ENCODE measurements around the gene UTP15. TPM values are rescaled to one million over a fixed set of nuclear protein-coding genes. Genes with fewer than 3 reads are reported as not detected.
A peak's percentile ranks its signal among the peaks of the same experiment; 100 is the strongest.

Gene UTP15
- total and polyA plus RNA-seq, 2 of the 4 experiments (the other 2 are of a cell fraction): 11.4 to 28.0 TPM

DNA sequence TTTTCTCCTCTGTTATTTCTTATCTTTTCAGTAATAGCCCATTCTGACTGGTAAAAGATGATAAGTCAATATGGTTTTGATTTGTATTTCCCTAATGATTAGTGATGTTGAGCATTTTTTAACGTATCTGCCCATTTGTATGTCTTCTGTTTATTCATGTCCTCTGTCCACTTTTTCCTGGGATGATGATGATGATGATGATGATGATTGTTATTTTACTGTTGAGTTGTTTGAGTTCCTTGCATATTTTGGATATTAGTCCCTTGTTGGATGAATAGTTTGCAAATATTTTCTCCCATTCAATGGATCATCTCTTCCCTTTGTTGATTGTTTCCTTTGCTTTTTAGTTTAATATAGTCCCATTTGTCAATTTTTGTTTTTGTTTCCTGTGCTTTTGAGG is 27.0 kb downstream of the UTP15 start:
- 0 out of 4 replicates have a peak overlapping the region, but pooled peaks of 1 of the 2 experiments have one; percentile 28 for H4K8ac ChIP-seq (ENCODE audit: low read depth in 2 of 2, low read length in 2 of 2)
- POLR2A ChIA-PET (ENCODE audit: unreplicated experiment): interaction anchor here (0.6 kb wide), 1 partner anchor 1466 kb away, joined by 3 read pairs; no protein-coding TSS in a partner anchor
- no TSS peak for BruUV-seq (replicated peaks)

More for the DNA sequence above, 27.0 kb downstream of the UTP15 start:
- no peaks in the 10 kb centered on the region for H3K9me1 ChIP-seq (ENCODE audit: insufficient read depth, low read length)
- H3K4me1 ChIP-seq (ENCODE audit: control insufficient read depth, insufficient read depth, low read length): no peaks in the 10 kb centered on the region
- no peak overlapping the region for H2AFZ ChIP-seq (replicated peaks; ENCODE audit: low read length, poor library complexity)
- H3K14ac ChIP-seq (replicated peaks; ENCODE audit: low read depth, low read length): peak overlapping the region; percentile 64; the same call in 1 of the 2 replicates
- TF ChIP-seq CEBPB (IDR thresholded peaks at IDR 0.05; ENCODE audit: low read depth, low read length): no peak
- peak overlapping the region; percentile 66; the same call in 1 of the 2 replicates for H3K4ac ChIP-seq (ENCODE audit: low read depth, low read length)
- H3K27ac ChIP-seq (ENCODE audit: insufficient read depth, low read length): no peak overlapping the region
- H3K36me3 ChIP-seq (ENCODE audit: control insufficient read depth, insufficient read depth, low read length): no peaks in the 10 kb centered on the region
- dilution Hi-C loops (cut with HindIII; ENCODE audit: low sequenced_read_pairs, unreplicated experiment) (loop anchor here (25.0 kb wide), 1 partner anchor 195 kb away; no protein-coding TSS in a partner anchor), in situ Hi-C loops (cut with MboI; ENCODE audit: low sequenced_read_pairs) (loop anchor here (5.0 kb wide), 1 partner anchor 1055 kb away; no protein-coding TSS in a partner anchor), intact Hi-C loops (cut with micrococcal nuclease) (no loop called here)
- H4K91ac ChIP-seq (ENCODE audit: insufficient read depth, low read depth, low read length): no peak overlapping the region
- H3K9ac ChIP-seq (ENCODE audit: low read depth, low read length): no peak overlapping the region
- no peaks in the 10 kb centered on the region for H3K79me1 ChIP-seq (ENCODE audit: low read depth in 1 of 2, low read length in 2 of 2)
- no peak overlapping the region for H3K4me3 ChIP-seq (ENCODE audit: insufficient read depth, low read depth, low read length)
- H3K56ac ChIP-seq (ENCODE audit: extremely low read depth, insufficient read depth, low read length): no peak overlapping the region; the same call in 1 of the 2 replicates
- no peak overlapping the region for H2BK15ac ChIP-seq (ENCODE audit: low read depth, low read length)
- no CpG with 5 or more reads among the region's 1 CpG for WGBS, 2 experiments (ENCODE audit: extremely low coverage in 2 of 2, insufficient read length in 1 of 2)
- H2BK20ac ChIP-seq (ENCODE audit: low read depth, low read length): peak overlapping the region; percentile 52; the same call in 1 of the 2 replicates
- peak overlapping the region; percentile 86 for H2BK5ac ChIP-seq (ENCODE audit: low read depth, low read length, poor library complexity, severe bottlenecking)
- H4K5ac ChIP-seq (ENCODE audit: low read depth, low read length): no peak overlapping the region
- ATAC-seq (ENCODE audit: low read depth) (peak; percentile 28), DNase-seq (peak; percentile 61)
- H2BK120ac ChIP-seq (ENCODE audit: low read depth, low read length): peak overlapping the region; percentile 69; the same call in 1 of the 2 replicates
- no peak overlapping the region for H2AK5ac ChIP-seq (ENCODE audit: low read depth, low read length)
- no peaks in the 10 kb centered on the region for H3K27me3 ChIP-seq (ENCODE audit: control insufficient read depth, insufficient read depth, low read length)
- H3K23ac ChIP-seq (ENCODE audit: low read depth, low read length): no peak overlapping the region
- CTCF ChIA-PET: interaction anchor here (1.2 to 3.1 kb wide), 2 partner anchors 137 to 200 kb away, joined by 3 to 35 read pairs; no protein-coding TSS in a partner anchor
- no peaks in the 10 kb centered on the region for H3K9me3 ChIP-seq (ENCODE audit: control insufficient read depth, insufficient read depth, low read length)
- H3K18ac ChIP-seq (ENCODE audit: low read depth, low read length): no peak overlapping the region
- H4K20me1 ChIP-seq (ENCODE audit: insufficient read depth, low read length): no peaks in the 10 kb centered on the region
- H2AK9ac ChIP-seq (replicated peaks; ENCODE audit: low read depth, low read length, poor library complexity): no peak overlapping the region
- H3K4me2 ChIP-seq (ENCODE audit: low read depth, low read length): no peak overlapping the region

Data from IMR-90 (cell line).